ENCODE results near the gene JAGN1. TPM values are rescaled to one million over a fixed set of nuclear protein-coding genes. Genes with fewer than 3 reads are reported as not detected.

Gene JAGN1
- total RNA-seq, 2 experiments from 2014 or later: 21.0 to 29.5 TPM

DNA sequence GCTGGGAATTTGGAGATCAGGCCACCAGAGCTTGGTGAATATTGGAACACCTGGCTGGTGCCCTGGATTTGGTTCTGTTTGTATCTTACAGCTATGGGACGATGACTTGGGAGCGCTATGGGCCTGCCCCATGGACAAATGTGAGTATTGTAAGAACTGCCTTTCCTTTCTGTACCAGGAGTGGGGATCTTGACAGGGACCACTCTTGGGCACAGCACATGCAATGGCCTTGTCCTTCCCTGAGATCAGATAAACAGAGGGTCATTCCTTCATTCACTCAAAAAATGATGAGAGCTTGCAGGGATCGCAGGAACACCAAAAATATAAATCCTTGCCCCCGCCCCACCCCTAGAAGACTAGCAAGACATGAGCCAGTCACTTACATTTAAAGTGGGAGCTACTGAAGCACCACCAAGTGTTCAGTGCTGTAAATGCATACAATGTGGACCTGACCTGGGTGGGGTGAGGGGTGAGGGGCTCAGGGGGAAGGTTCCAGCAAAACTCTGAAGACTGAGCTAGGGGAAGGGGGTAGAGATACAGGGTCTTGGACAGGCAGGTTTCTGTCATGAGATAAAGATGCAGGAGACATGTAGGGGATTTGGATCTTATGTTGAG lies 40.5 kb downstream of the JAGN1 start:
- no peak overlapping the region for H3K27ac ChIP-seq (ENCODE audit: low read depth, low read length, poor library complexity, severe bottlenecking)
- H3K9me3 ChIP-seq (ENCODE audit: low read length): no peaks in the 10 kb centered on the region
- TF ChIP-seq, protein P1, sequence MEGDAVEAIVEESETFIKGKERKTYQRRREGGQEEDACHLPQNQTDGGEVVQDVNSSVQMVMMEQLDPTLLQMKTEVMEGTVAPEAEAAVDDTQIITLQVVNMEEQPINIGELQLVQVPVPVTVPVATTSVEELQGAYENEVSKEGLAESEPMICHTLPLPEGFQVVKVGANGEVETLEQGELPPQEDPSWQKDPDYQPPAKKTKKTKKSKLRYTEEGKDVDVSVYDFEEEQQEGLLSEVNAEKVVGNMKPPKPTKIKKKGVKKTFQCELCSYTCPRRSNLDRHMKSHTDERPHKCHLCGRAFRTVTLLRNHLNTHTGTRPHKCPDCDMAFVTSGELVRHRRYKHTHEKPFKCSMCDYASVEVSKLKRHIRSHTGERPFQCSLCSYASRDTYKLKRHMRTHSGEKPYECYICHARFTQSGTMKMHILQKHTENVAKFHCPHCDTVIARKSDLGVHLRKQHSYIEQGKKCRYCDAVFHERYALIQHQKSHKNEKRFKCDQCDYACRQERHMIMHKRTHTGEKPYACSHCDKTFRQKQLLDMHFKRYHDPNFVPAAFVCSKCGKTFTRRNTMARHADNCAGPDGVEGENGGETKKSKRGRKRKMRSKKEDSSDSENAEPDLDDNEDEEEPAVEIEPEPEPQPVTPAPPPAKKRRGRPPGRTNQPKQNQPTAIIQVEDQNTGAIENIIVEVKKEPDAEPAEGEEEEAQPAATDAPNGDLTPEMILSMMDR (conservative IDR thresholded peaks at IDR 0.05; ENCODE audit: low read length): peak; percentile 65
- no peak for TF ChIP-seq EZH2phosphoT487 (IDR thresholded peaks at IDR 0.05; ENCODE audit: borderline replicate concordance, low read depth, low read length)
- H3K79me2 ChIP-seq (ENCODE audit: insufficient read depth, low read depth, low read length): no peaks in the 10 kb centered on the region; the same call in 1 of the 2 replicates
- POLR2A ChIA-PET: interaction anchor here (0.6 to 1.6 kb wide), 6 partner anchors 11 to 365 kb away, joined by 3 to 10 read pairs (median 4); partner anchors contain the start of gene EMC3
- H3K4me1 ChIP-seq (ENCODE audit: insufficient read depth, low read length, poor library complexity, severe bottlenecking): peaks cover 22% of the 10 kb centered on the region
- H3K36me3 ChIP-seq (ENCODE audit: insufficient read depth, low read length): peaks cover 5% of the 10 kb centered on the region; the same call in 1 of the 2 replicates
- no peaks in the 10 kb centered on the region for H3K9me2 ChIP-seq (ENCODE audit: insufficient read depth, low read length)
- no peak overlapping the region for H2AFZ ChIP-seq (ENCODE audit: low read length)
- H3K4me3 ChIP-seq (ENCODE audit: low read depth, low read length, poor library complexity, severe bottlenecking): no peak overlapping the region
- CTCF ChIA-PET (ENCODE audit: unreplicated experiment): interaction anchor here (0.6 to 1.0 kb wide), 3 partner anchors 22 to 1632 kb away, joined by 3 read pairs; no protein-coding TSS in a partner anchor
- DNase-seq (ENCODE audit: low spot score): peak; percentile 39
- H3K4me2 ChIP-seq (ENCODE audit: low read length): no peak overlapping the region
- H4K20me1 ChIP-seq (ENCODE audit: insufficient read depth, low read length): no peaks in the 10 kb centered on the region
- no TSS peak for BruUV-seq (replicated peaks)
- intact Hi-C loops (cut with micrococcal nuclease; ENCODE audit: unreplicated experiment): loop anchor here (2.0 to 10.0 kb wide), 7 partner anchors 40 to 534 kb away; partner anchors contain the start of genes ARPC4, JAGN1, RPUSD3 and SEC13

DNA sequence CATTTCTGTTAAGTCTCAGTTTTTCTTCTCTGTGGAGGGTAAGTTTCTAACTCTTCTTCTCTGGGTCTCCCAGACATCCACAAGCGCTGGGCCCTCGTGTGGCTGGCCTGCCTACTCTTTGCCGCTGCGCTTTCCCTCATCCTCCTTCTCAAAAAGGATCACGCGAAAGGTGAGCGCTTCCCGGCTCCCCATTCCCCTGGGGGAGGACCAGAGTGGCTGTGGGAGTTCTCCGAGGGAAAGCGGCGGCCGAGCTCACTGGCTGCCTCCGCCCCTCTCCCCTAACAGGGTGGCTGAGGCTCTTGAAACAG lies 42.1 kb downstream of the JAGN1 start:
- DNase-seq (ENCODE audit: low spot score): no peak
- BruUV-seq (replicated peaks): no TSS peak
- TF ChIP-seq, protein P1 (conservative IDR thresholded peaks at IDR 0.05; ENCODE audit: low read length): no peak
- POLR2A ChIA-PET: interaction anchor here (0.6 to 1.6 kb wide), 9 partner anchors 12 to 388 kb away, joined by 3 to 10 read pairs (median 4); partner anchors contain the start of genes EMC3, JAGN1 and RPUSD3
- Histone ChIP-seq H3K9me3 (ENCODE audit: low read length) (no peaks in the 10 kb centered on the region), H3K36me3 (ENCODE audit: insufficient read depth, low read length) (peaks cover 15% of the 10 kb centered on the region; the same call in 1 of the 2 replicates), H3K4me3 (ENCODE audit: low read depth, low read length, poor library complexity, severe bottlenecking) (peak overlapping the region; percentile 71), H2AFZ (ENCODE audit: low read length) (peak overlapping the region; percentile 77), H4K20me1 (ENCODE audit: insufficient read depth, low read length) (no peaks in the 10 kb centered on the region), H3K4me2 (ENCODE audit: low read length) (peak overlapping the region; percentile 98), H3K27ac (ENCODE audit: low read depth, low read length, poor library complexity, severe bottlenecking) (peak overlapping the region; percentile 76), H3K9me2 (ENCODE audit: insufficient read depth, low read length) (no peaks in the 10 kb centered on the region), H3K79me2 (ENCODE audit: insufficient read depth, low read depth, low read length) (no peaks in the 10 kb centered on the region; the same call in 1 of the 2 replicates), H3K4me1 (ENCODE audit: insufficient read depth, low read length, poor library complexity, severe bottlenecking) (peaks cover 22% of the 10 kb centered on the region)
- CTCF ChIA-PET (ENCODE audit: unreplicated experiment): interaction anchor here (0.6 to 1.4 kb wide), 4 partner anchors 9 to 389 kb away, joined by 3 to 4 read pairs (median 3); partner anchors contain the start of genes PRRT3 and SEC13
- intact Hi-C loops (cut with micrococcal nuclease; ENCODE audit: unreplicated experiment): loop anchor here (2.0 to 10.0 kb wide), 8 partner anchors 54 to 535 kb away; partner anchors contain the start of genes ARPC4, EMC3, FANCD2 and RPUSD3

Data from OCI-LY7 (cell line).